Endothelial cell of umbilical vein (primary cell): ENCODE results near the gene RIOK2. TPM values are rescaled to one million over a fixed set of nuclear protein-coding genes. Genes with fewer than 3 reads are reported as not detected.

ENCODE experiments used
- BruUV-seq: library from RNA; stranded (reverse); fragments of 400-500 nt; replicated peaks from 2 replicates; lab custom pipeline; 2021; lab: Mats Ljungman, UMichigan
- CTCF ChIA-PET: fragments of 300-600, 350-600 bp; sonication (Branson Sonifier 250); formaldehyde crosslinking; loops from one replicate; lab custom pipeline; 2021; ENCODE audit warnings: antibody characterized with exemption, inconsistent platforms; lab: Charles Lee
- POLR2A ChIA-PET: fragments of 300-600, 350-600 bp; sonication (Branson Sonifier 250); formaldehyde crosslinking; loops from one replicate; lab custom pipeline; 2021; ENCODE audit warnings: antibody characterized with exemption, inconsistent platforms; lab: Charles Lee
- DNase-seq: peaks from one replicate; pipeline ENCODE4 v3.0.0-alpha.2; 2011; ENCODE audit warnings: low read depth, low spot score
- FAIRE-seq: peaks from 2 replicates; lab custom pipeline; 2011; peaks lifted over from hg19 to GRCh38; lab: Jason Lieb, UNC
- H2AFZ ChIP-seq: 2 replicates; pipeline ENCODE4 v1.6.0; 2012; ENCODE audit warnings: low read depth, low read length, control low read depth, inconsistent platforms
- H3K27ac ChIP-seq: 2 replicates; pipeline ENCODE4 v1.5.1; 2011; ENCODE audit warnings: low read depth, mild to moderate bottlenecking, control low read depth, low read length, moderate library complexity; ENCODE audit not compliant: insufficient read depth
- H3K27me3 ChIP-seq, 2 experiments: 2 replicates each; pipeline versions ENCODE4 v1.6.0 to v1.6.1; 2011; ENCODE audit warnings: low read length in 2 of 2, mixed read lengths in 1 of 2; ENCODE audit not compliant: control insufficient read depth in 2 of 2, insufficient read depth in 2 of 2
- H3K36me3 ChIP-seq, 2 experiments: 2 replicates in 1 of 2; 3 replicates in 1 of 2; pipeline ENCODE4 v1.5.1; 2011; ENCODE audit warnings: low read length in 2 of 2, mild to moderate bottlenecking in 1 of 2, moderate library complexity in 1 of 2; ENCODE audit not compliant: control insufficient read depth in 2 of 2, insufficient read depth in 2 of 2; ENCODE audit errors: extremely low read depth in 1 of 2
- H3K4me1 ChIP-seq: 3 replicates; pipeline ENCODE4 v1.5.1; 2011; ENCODE audit warnings: mild to moderate bottlenecking, low read length; ENCODE audit not compliant: control insufficient read depth, insufficient read depth; ENCODE audit errors: extremely low read depth
- H3K4me2 ChIP-seq: 2 replicates; pipeline ENCODE4 v1.6.1; 2011; ENCODE audit warnings: low read length, control low read depth, mixed read lengths; ENCODE audit not compliant: insufficient read depth
- H3K4me3 ChIP-seq, 3 experiments: fragments of 200-600 bp in 1 of 3; sonication (generic), shearing (Covaris generic) in 1 of 3; replicated peaks in 1 of 3; 2 replicates each; pipeline ENCODE4 v1.5.1; 2011 to 2016; ENCODE audit warnings: control low read depth in 3 of 3, low read length in 3 of 3, mild to moderate bottlenecking in 2 of 3, inconsistent platforms in 1 of 3, low read depth in 1 of 3, moderate library complexity in 1 of 3; ENCODE audit not compliant: insufficient read depth in 1 of 3
- H3K79me2 ChIP-seq: 2 replicates; pipeline ENCODE4 v1.6.0; 2012; ENCODE audit warnings: low read length, inconsistent platforms; ENCODE audit not compliant: control insufficient read depth, insufficient read depth
- H3K9ac ChIP-seq: replicated peaks from 2 replicates; pipeline ENCODE3; 2011; ENCODE audit warnings: low read length, control low read depth; ENCODE audit not compliant: insufficient read depth; ENCODE audit errors: extremely low read depth
- H3K9me1 ChIP-seq: replicated peaks from 3 replicates; pipeline ENCODE4 v1.6.0; 2011; ENCODE audit warnings: mild to moderate bottlenecking, low read length; ENCODE audit not compliant: control insufficient read depth, insufficient read depth; ENCODE audit errors: extremely low read depth
- H3K9me3 ChIP-seq: replicated peaks from 2 replicates; pipeline ENCODE4 v1.5.1; 2012; ENCODE audit warnings: low read length, inconsistent platforms; ENCODE audit not compliant: control insufficient read depth, insufficient read depth
- H4K20me1 ChIP-seq: replicated peaks from 2 replicates; pipeline ENCODE3; 2011; ENCODE audit warnings: mild to moderate bottlenecking, low read length; ENCODE audit not compliant: control insufficient read depth, insufficient read depth; ENCODE audit errors: extremely low read depth
- CTCF ChIP-seq, 2 donors: IDR thresholded peaks; 1 replicate in 1 of 2; 2 replicates in 1 of 2; pipeline ENCODE4 v1.5.1; 2011; ENCODE audit warnings: low read length in 2 of 2, mild to moderate bottlenecking in 2 of 2, moderate library complexity in 2 of 2, control low read depth in 1 of 2, inconsistent platforms in 1 of 2, low read depth in 1 of 2; ENCODE audit not compliant: insufficient read depth in 1 of 2; ENCODE audit errors: extremely low read depth in 1 of 2
- EZH2 ChIP-seq: IDR thresholded peaks from 2 replicates; pipeline ENCODE4 v1.6.1; 2012; ENCODE audit warnings: borderline replicate concordance, low read depth, mild to moderate bottlenecking, moderate library complexity, low read length, inconsistent platforms; ENCODE audit not compliant: severe bottlenecking
- FOS ChIP-seq: IDR thresholded peaks from 2 replicates; pipeline ENCODE4 v1.6.1; 2011; ENCODE audit warnings: mild to moderate bottlenecking, low read length, moderate library complexity, borderline replicate concordance; ENCODE audit not compliant: insufficient read depth
- GATA2 ChIP-seq: IDR thresholded peaks from 2 replicates; pipeline ENCODE4 v1.7.0; 2011; ENCODE audit warnings: low read depth, mild to moderate bottlenecking, moderate library complexity, mixed read lengths, low read length; ENCODE audit not compliant: insufficient read length, insufficient read depth
- JUN ChIP-seq: IDR thresholded peaks from 2 replicates; pipeline ENCODE4 v1.6.1; 2011; ENCODE audit warnings: borderline replicate concordance, low read depth; ENCODE audit not compliant: insufficient read length, insufficient read depth
- MAX ChIP-seq: IDR thresholded peaks from 2 replicates; pipeline ENCODE4 v1.6.1; 2011; ENCODE audit not compliant: insufficient read depth, insufficient read length
- MYC ChIP-seq: IDR thresholded peaks from one replicate; pipeline ENCODE4 v1.6.1; 2011; ENCODE audit warnings: mild to moderate bottlenecking, low read depth, low read length
- POLR2A ChIP-seq: IDR thresholded peaks from 2 replicates; pipeline ENCODE4 v1.6.1; 2012; ENCODE audit warnings: low read depth, mild to moderate bottlenecking, control low read depth, low read length
- POLR2AphosphoS5 ChIP-seq: IDR thresholded peaks from 2 replicates; pipeline ENCODE4 v1.6.1; 2012; ENCODE audit warnings: low read depth, mild to moderate bottlenecking, control low read depth, low read length, moderate library complexity; ENCODE audit not compliant: insufficient read depth
- dilution Hi-C: fragments of 300-500 bp; cut with MboI; formaldehyde crosslinking; loops from one replicate; pipeline ENCODE4 v1.15.0; 2019; ENCODE audit warnings: low sequenced_read_pairs; ENCODE audit not compliant: extremely low pct_ligation_motif_present
- intact Hi-C: fragments of 100-400 bp; cut with micrococcal nuclease; formaldehyde crosslinking; loops from one replicate; pipeline ENCODE4 v1.10.0; 2022
- polyA plus RNA-seq, 4 experiments: library from polyadenylated mRNA; depleted of rRNA in 3 of 4; stranded (reverse) in 3 of 4; unstranded in 1 of 4; fragments of >200 nt; gene quantifications; 2 replicates each; pipeline versions ENCODE4 v1.2.1 to v1.2.3, GENCODE V29; 2011 to 2012; ENCODE audit warnings: missing spikeins in 1 of 4
- total RNA-seq: library from RNA; stranded (reverse); gene quantifications from 2 replicates; pipeline ENCODE4 v1.2.3, GENCODE V29; 2021

Gene RIOK2
- total and polyA plus RNA-seq, 2 donors (not counting 3 experiments of a cell fraction or from before 2014, with no cell fraction given) = 3.5 to 25.4 TPM

- FAIRE-seq (no peak), DNase-seq (no peak)
- no TSS peak for BruUV-seq
- Histone ChIP-seq H4K20me1 (no peaks in the 10 kb centered on the region), H3K9me1 (no peaks in the 10 kb centered on the region), H3K9me3 (no peaks in the 10 kb centered on the region), H3K4me1 (no peaks in the 10 kb centered on the region), H3K27me3 (no peaks in the 10 kb centered on the region), H3K36me3 (no peaks in the 10 kb centered on the region), H3K79me2 (no peaks in the 10 kb centered on the region), H3K4me3 (no peak overlapping the region), H3K27ac (no peak overlapping the region), H3K9ac (no peak overlapping the region), H2AFZ (no peak overlapping the region), H3K4me2 (no peak overlapping the region)
- dilution Hi-C loops = no loop called here
- POLR2A ChIA-PET = no interaction called here
- CTCF ChIA-PET = interaction anchor here (1.7 kb wide), 1 partner anchor 11 kb away, joined by 4 read pairs; no protein-coding TSS in a partner anchor
- intact Hi-C loops = no loop called here
- TF ChIP-seq FOS = no peak
- no peak for TF ChIP-seq POLR2AphosphoS5
- TF ChIP-seq MYC = no peak
- no peak for TF ChIP-seq EZH2
- TF ChIP-seq GATA2 = no peak
- no peak for TF ChIP-seq CTCF (IDR thresholded peaks at IDR 0.05; ENCODE audit: extremely low read depth in 1 of 2, insufficient read depth in 1 of 2, low read depth in 1 of 2, low read length in 2 of 2)
- no peak for TF ChIP-seq JUN
- TF ChIP-seq POLR2A = no peak
- TF ChIP-seq MAX = no peak
These were observed 32.6 kb downstream of the RIOK2 start for GRCh38 chr5:97150401-97150800.
